IMR-90 (cell line): ENCODE results near the gene INPP5D.

Source experiments
- MXI1 ChIP-seq: IDR thresholded peaks from 2 replicates; pipeline ENCODE4 v1.6.1; 2012; ENCODE audit warnings: low read depth, mild to moderate bottlenecking, low read length, moderate library complexity, borderline replicate concordance
- NFE2L2 ChIP-seq: fragments of 150-350 bp; IDR thresholded peaks from 2 replicates; pipeline ENCODE4 v1.6.1; 2016; ENCODE audit warnings: low read depth, mild to moderate bottlenecking, low read length
- POLR2A ChIP-seq: IDR thresholded peaks from 2 replicates; pipeline ENCODE4 v1.6.1; 2012; ENCODE audit warnings: mild to moderate bottlenecking, low read depth, low read length
- RCOR1 ChIP-seq: IDR thresholded peaks from 2 replicates; pipeline ENCODE4 v1.6.1; 2012; ENCODE audit warnings: mild to moderate bottlenecking, low read length, improper control_type of control experiment; ENCODE audit not compliant: insufficient replicate concordance
- TF ChIP-seq, protein P1 (sequence below): conservative IDR thresholded peaks from 2 replicates; pipeline ENCODE4 v1.5.1; 2012; ENCODE audit warnings: mild to moderate bottlenecking, low read depth, low read length, improper control_type of control experiment

DNA sequence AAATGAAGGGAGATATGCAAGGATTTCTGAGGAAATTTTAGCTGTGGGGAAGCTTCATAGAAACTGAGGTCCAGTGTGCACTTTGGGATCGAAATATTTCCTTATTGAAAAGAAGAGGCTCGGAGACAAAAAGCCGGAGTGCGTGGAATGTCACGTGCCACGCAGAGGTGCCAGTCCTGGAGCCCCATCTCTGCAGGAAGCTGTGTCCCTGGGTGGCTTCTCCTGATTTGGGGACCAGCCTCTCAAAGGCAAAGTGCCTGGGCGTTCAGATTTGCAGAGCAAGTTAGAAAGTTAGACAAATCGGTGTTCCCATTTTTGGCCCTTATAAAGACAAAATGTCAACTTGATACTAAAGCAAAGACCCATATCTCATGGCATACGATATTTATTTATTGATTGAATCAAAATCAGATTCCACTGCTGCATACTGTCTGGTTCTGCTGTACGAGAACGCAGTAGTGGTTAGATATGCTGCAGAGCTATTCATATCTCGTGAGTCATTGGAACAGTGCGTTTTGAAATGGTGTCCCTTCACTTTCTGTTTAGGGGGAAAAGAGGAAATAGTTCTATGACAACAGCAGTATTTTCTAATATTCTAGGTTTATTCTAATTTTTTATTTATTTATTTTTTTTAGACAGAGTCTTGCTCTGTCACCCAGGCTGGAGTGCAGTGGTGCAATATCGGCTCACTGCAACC lies 182.2 kb downstream of the INPP5D start:
- TF ChIP-seq, protein P1, sequence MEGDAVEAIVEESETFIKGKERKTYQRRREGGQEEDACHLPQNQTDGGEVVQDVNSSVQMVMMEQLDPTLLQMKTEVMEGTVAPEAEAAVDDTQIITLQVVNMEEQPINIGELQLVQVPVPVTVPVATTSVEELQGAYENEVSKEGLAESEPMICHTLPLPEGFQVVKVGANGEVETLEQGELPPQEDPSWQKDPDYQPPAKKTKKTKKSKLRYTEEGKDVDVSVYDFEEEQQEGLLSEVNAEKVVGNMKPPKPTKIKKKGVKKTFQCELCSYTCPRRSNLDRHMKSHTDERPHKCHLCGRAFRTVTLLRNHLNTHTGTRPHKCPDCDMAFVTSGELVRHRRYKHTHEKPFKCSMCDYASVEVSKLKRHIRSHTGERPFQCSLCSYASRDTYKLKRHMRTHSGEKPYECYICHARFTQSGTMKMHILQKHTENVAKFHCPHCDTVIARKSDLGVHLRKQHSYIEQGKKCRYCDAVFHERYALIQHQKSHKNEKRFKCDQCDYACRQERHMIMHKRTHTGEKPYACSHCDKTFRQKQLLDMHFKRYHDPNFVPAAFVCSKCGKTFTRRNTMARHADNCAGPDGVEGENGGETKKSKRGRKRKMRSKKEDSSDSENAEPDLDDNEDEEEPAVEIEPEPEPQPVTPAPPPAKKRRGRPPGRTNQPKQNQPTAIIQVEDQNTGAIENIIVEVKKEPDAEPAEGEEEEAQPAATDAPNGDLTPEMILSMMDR = no peak
- no peak for TF ChIP-seq NFE2L2
- TF ChIP-seq POLR2A = no peak
- no peak for TF ChIP-seq RCOR1
- no peak for TF ChIP-seq MXI1
